Measurements from ENCODE around the gene SDC3.

- TF ChIP-seq CTCF (IDR thresholded peaks at IDR 0.05), result no peak
- no peak for TF ChIP-seq EP300 (IDR thresholded peaks at IDR 0.05)
- TF ChIP-seq POLR2A (IDR thresholded peaks at IDR 0.05; ENCODE audit: low read depth), result no peak
- no peak for TF ChIP-seq POLR2AphosphoS5 (IDR thresholded peaks at IDR 0.05)
These were observed 68.7 kb downstream of the SDC3 start for GRCh38 chr1:30839827-30840359.

Measured in esophagus muscularis mucosa (tissue), 4 donors.